Ishikawa (cell line): ENCODE measurements around the gene CADM1.

Experiments
- CEBPB ChIP-seq: IDR thresholded peaks from 2 replicates; pipeline ENCODE4 v1.6.1; 2012
- CREB1 ChIP-seq: IDR thresholded peaks from 2 replicates; pipeline ENCODE4 v1.6.1; 2012; ENCODE audit warnings: low read depth
- EGR1 ChIP-seq: IDR thresholded peaks from 2 replicates; pipeline ENCODE4 v1.6.1; 2012
- EP300 ChIP-seq: IDR thresholded peaks from 2 replicates; pipeline ENCODE4 v1.6.1; 2012; ENCODE audit warnings: borderline replicate concordance
- FOXM1 ChIP-seq: IDR thresholded peaks from 2 replicates; pipeline ENCODE4 v1.6.1; 2012; ENCODE audit warnings: low read depth, borderline replicate concordance
- MAX ChIP-seq: IDR thresholded peaks from 2 replicates; pipeline ENCODE4 v1.6.1; 2012
- NFIC ChIP-seq: IDR thresholded peaks from 2 replicates; pipeline ENCODE4 v1.6.1; 2012
- RAD21 ChIP-seq: IDR thresholded peaks from 2 replicates; pipeline ENCODE4 v1.6.1; 2012; ENCODE audit warnings: low read depth
- REST ChIP-seq: IDR thresholded peaks from 2 replicates; pipeline ENCODE4 v1.6.1; 2012; ENCODE audit warnings: low read depth, mild to moderate bottlenecking
- TAF1 ChIP-seq: IDR thresholded peaks from 2 replicates; pipeline ENCODE4 v1.6.1; 2012; ENCODE audit warnings: low read depth, mild to moderate bottlenecking
- TCF12 ChIP-seq: IDR thresholded peaks from 2 replicates; pipeline ENCODE4 v1.6.1; 2012; ENCODE audit warnings: low read depth
- TEAD4 ChIP-seq: IDR thresholded peaks from 2 replicates; pipeline ENCODE4 v1.6.1; 2012
- USF1 ChIP-seq: IDR thresholded peaks from 2 replicates; pipeline ENCODE4 v1.6.1; 2012
- YY1 ChIP-seq: IDR thresholded peaks from 2 replicates; pipeline ENCODE4 v1.6.1; 2012; ENCODE audit warnings: low read depth
- ZBTB7A ChIP-seq: IDR thresholded peaks from 2 replicates; pipeline ENCODE4 v1.6.1; 2012; ENCODE audit warnings: low read depth

CADM1 gene

GRCh38 chr11:115390441-115390840 lies 113.8 kb downstream of the CADM1 start:
- no peak for TF ChIP-seq EGR1
- no peak for TF ChIP-seq FOXM1
- TF ChIP-seq TCF12: no peak
- TF ChIP-seq RAD21: no peak
- TF ChIP-seq YY1: no peak
- TF ChIP-seq CEBPB: no peak
- no peak for TF ChIP-seq EP300
- no peak for TF ChIP-seq TEAD4
- TF ChIP-seq ZBTB7A: no peak

- TF ChIP-seq RAD21 (no peak), TCF12 (no peak), CEBPB (no peak), EGR1 (no peak), TAF1 (no peak), USF1 (no peak), YY1 (no peak), FOXM1 (no peak)
Observed at GRCh38 chr11:115389790-115390189, 114.4 kb downstream of the CADM1 start.

- TF ChIP-seq TAF1 (no peak), NFIC (no peak), EP300 (no peak), TEAD4 (no peak), ZBTB7A (no peak)
Observed at GRCh38 chr11:115385226-115385625, 119.0 kb downstream of the CADM1 start.

- TF ChIP-seq REST: no peak
- no peak for TF ChIP-seq USF1
Observed at GRCh38 chr11:115384236-115384635, 120.0 kb downstream of the CADM1 start.

- TF ChIP-seq MAX (no peak), CEBPB (no peak), CREB1 (no peak), RAD21 (no peak), EGR1 (no peak), FOXM1 (no peak), YY1 (no peak), USF1 (no peak), NFIC (no peak), REST (no peak), TAF1 (no peak), EP300 (no peak), TEAD4 (no peak), TCF12 (no peak), ZBTB7A (no peak)
Observed at GRCh38 chr11:115383431-115383830, 120.8 kb downstream of the CADM1 start.

GRCh38 chr11:115379528-115379927 lies 124.7 kb downstream of the CADM1 start:
- TF ChIP-seq TAF1 (no peak), FOXM1 (no peak), RAD21 (no peak), TCF12 (no peak), USF1 (no peak), CREB1 (no peak), MAX (no peak), EGR1 (no peak)
